ENCODE measurements around the gene CLCNKB.
A peak's percentile ranks its signal among the peaks of the same experiment; 100 is the strongest.
"Not testable (repeated sequence)": the region's sequence is repeated elsewhere in the genome, so short reads cannot be mapped to it uniquely, and the experiment has no call there.

Gene CLCNKB

DNA sequence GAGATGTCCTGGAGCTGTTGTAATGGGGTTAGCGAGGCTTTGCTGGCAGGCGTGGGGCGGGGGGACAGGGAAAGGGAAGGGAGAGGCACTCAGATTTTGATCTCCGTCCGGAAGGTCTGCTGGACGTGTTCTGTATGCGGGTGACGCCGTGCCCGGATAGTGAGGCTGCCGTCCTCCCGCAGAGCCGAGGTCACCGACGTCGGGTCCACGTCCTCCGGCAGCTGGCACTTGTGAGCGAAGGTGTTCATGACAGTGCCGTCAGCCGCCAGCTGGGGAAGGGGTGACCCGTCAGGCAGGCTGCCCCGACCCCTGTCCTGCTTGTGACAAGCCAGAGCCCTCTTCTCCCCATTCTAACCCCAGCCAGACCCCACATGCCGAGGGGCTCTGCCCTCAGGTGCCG lies 28.1 kb upstream of the CLCNKB start:
- no peak for DNase-seq (ENCODE audit: low spot score)

DNA sequence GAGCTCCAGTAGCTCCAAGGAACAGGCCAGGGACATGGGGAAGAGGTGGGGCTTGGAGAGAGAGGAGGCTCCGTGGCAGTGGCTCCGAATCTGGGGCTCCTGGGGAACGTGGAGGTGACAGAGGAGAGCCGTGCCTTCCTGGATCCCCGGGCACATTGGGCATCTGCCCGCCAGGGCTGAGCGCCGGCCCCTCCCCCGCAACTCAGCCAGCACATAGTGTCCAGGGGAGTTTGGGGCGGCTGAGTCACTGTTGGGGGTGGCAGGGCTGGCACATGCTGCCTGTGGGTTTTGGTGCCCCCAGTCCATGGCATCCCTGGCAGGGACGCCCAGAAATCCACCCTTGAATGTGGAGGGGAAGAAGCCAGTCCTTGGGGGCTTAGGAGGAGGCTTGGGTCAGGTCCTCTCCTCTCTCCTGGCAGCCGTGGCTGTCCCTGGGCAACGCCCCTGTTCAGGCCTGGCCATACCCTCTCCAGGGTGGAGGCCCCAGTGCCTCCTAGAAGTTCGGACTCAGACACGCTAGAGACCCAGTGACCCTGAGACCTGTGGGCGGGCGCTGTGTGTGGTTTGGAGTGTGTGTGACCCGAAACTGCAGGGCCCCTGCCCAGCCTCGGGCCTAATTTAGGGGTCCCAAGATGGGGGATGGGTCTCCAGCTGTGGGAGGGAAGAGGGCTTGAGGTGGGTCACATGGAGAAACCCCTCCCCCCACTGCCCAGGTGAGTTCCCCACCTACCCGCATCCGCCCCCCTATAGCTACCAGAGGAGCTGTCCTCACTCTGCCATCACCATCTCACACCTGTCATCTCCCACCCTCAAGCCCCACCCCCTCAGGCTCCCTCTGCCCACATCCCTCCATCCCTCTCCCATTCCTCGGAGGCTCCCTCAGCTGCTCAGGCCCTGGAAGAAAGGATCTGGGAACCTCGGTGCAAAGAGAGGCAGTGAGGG lies 27.4 kb upstream of the CLCNKB start:
- no peak for DNase-seq (ENCODE audit: low spot score)

DNA sequence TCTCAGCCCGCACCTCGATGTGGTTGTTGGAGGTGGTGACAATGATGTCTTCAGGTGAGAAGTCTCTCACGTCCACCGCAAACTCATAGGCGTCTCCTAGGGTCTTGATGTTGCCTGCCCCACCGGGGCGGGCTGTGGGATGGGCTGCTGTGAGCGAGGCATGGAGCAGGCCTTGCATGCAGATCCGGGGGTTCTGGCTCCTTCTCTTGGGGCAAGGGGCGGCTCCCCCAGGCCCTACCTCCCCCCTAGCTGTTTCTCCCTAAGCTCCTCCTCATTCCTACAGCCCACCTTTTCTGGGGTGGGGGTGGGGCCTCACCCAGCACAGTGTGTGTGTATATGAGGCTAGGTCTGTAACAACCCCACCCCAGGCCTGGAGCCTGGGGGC lies 26.5 kb upstream of the CLCNKB start:
- DNase-seq (ENCODE audit: low spot score) = no peak

DNA sequence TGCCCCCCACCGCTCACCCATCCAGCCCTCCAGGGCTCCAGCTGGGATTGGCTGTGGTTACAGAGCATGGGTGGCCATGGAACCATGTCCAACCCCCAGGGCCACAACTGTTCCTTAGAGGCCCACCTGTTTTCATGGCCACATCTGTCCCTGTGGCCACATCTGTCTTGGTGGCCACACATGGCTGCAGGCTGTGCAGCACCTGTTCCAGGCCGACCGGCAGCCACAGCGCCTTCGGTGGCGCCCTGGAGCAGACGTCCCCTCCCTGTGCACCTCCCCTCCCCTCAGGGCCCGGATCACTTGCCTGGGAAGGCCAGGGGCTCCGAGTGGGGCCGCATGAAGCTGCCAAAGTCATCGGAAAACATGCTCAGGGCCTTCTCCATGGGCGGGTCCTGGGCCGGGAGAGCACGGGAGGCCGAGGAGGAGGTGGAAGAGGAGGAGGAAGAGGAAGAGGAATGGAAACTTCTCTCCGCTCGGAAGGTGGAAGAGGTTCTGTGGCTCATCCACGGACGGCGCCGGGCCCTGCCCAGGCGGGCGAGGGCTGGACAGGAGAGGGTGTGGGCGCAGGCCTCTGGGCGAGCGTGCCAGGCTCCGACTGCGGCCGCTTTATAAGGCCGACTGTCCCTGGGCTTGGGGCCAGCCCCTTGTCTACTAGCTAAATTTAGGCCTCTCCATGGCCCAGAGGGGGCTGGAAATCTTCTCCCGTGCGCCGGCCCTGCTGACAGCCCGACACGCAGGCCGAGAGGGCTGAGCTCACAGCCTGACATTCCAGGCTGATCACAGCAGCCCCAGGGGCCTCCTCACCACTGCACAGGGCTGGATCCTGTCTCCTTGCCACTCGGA lies 25.9 kb upstream of the CLCNKB start, which contains the start of gene HSPB7:
HSPB7 (minus strand) TSS at position 583 of the 843 bp plus-strand sequence; CDS start at position 503, 80 bp downstream.
- no peak for DNase-seq (ENCODE audit: low spot score)

DNA sequence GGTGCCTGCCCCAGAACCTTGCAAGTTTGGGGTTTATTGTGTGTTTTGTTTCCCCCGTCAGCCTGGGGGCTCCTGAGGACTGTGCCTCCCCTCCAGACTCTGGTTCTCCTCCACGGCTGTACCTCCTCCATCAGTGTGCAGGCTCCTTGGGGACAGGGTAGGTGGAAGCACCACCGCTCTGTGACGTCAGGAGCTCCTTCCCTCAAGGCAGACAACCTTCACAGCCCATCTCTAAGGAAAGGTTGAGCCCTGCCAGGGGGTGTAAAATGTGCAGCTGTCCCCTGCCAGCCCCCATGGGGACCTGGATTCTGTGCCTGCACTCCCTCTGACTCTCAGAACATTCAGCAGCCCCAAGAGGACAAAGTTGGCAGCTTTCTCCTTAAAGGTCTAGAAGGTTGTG lies 25.3 kb upstream of the CLCNKB start:
- no peak for DNase-seq (ENCODE audit: low spot score)

DNA sequence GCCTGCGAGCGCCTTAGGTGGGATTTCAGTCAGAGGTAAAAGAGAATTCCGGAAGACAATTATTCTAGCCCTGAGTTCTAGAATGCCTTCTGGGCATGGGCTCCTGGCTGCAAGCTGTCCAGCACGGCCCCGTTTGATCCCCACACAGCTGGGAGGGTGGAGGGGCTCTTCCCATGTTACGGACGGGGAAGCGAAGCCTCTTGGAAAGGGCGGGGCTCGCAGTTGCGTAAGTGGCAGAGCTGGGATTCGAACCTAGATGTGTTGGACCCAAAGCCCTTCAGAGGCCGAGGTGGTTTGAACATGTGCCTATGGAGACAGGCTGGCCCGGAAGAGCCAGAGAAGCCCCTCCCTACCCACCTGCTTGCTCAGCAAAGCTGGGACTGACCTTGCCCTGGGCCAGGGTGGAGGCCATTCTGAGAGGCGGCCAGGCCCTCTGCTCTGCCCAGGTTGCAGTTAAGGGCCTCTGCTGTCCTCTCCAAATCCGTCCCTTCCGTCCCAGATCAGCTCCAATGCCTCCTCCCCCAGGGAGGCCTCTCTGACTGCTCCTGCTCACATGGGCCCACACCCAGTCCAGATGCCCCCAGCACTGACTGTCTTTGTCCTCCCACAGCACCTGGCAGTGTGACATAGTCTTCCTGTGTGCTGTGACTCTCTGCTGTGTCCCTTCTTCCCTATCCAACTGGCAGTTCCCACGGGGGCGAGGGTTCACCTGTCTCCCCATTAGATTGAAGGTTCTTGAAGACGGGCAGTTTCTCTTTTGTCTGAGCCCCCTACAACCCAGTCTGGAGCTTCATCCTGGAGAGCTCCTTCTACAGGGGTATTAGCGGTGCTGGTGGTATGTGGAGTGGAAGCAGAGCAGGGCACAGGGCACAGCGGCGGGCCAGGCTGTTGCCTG lies 24.6 kb upstream of the CLCNKB start:
- no peak for DNase-seq (ENCODE audit: low spot score)

DNA sequence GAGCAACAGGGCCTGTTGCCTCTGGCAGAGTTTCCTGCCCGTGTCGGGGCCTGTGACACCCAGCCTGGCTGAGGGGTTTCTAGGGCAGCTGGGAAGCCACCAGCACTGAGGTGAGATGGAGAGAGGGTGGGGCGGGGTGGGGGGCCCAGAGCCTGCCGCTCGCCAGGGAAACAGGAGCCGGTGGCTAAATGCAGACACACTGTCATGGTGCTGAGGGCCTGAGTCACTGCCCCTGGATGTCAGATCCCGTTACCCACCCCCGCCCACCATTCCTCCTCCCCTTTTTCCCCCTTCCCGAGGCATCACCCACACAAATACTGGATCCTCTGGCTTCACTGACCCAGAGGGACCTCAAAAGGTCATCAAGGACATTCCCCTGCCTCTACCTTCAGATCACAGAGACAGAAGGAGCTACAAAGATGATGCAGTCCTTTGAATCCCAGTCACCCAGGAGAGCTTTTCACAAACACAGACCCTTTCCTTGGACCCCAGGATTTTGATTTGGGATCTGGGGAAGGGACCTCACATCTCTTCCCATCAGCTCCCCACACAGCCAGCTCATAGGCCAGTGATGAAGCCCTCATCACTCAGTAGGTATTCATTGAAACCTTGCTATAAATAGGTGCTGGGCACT lies 23.8 kb upstream of the CLCNKB start:
- DNase-seq (ENCODE audit: low spot score) = no peak

DNA sequence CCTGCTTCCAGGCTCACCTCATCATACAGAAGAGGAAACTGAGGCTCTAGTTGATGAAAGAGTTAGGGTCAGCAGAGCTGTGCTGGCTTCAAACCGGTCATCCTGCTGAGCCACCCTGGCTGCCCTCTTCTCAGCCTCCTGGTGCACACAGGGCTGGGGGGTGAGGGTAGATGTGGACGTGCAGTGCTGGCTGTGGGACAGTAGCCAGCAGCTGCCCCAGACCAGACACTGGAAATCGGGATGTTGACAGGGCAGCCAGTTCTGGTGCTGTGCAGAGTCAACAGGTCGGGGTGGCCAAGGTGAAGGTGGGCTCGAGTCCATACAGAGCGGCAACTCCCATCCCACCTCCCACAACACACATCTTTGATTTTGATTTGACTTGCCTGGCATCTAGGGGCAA lies 23.3 kb upstream of the CLCNKB start:
- no peak for DNase-seq (ENCODE audit: low spot score)

DNA sequence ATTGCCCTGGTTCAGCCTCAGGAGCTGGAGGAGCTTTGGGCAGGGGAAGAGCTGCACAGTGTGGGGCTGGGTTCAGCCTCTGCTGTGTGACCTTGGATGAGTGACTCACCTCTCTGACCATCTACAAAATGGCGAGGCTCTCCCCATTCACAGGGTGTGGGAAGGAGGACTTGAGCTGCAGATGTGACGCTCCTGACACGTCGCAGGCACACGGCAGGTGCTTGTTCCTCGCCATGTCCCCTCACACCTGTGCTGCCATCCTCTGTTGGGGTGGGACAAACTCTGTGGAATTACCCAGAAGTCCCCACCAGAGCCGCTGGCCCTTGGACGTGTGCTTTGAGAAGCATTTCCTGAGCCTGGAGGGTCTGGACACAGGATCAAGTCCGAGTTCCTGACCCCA lies 22.7 kb upstream of the CLCNKB start:
- DNase-seq (ENCODE audit: low spot score) = not testable (repeated sequence)

DNA sequence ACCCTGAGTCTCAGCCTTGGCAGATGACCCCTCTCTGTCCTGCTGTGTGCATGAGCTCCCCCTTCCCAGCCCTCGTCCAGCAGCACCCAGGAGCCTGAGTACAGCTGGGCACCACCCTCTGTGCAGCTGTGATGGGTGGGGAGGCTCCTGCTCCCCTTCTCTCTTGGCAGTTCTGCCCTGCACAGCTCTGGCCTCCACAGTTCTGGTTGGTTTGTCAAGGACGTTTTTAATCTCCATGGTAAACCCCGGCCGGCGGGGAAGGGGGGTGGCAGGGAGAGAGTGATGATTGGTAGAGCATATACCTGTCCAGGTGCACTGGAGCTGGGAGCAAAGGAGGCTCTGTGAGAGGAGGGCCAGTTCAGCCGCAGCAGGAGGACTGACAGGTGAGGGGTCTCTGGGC lies 21.9 kb upstream of the CLCNKB start, which contains the start of gene CLCNKA:
CLCNKA (plus strand) TSS at position 356 of the 400 bp plus-strand sequence. CDS start 584 bp downstream, outside the sequence.
- DNase-seq (ENCODE audit: low spot score) = no peak

DNA sequence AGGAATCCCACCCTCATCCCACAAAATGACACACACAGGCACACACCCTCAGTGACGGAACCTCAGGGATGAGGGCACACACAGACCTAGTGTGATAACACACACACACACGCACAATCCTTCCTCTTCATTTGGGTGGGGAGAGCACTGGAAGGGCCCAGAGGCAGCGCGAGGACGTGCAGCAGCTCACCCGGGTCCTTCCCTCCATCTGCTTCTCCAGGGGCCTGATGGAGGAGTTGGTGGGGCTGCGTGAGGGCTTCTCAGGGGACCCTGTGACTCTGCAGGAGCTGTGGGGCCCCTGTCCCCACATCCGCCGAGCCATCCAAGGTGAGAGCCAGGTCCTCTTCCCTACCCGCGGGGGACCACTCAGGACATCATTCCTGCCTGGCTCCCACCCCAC lies 21.2 kb upstream of the CLCNKB start:
- DNase-seq (ENCODE audit: low spot score) = no peak

DNA sequence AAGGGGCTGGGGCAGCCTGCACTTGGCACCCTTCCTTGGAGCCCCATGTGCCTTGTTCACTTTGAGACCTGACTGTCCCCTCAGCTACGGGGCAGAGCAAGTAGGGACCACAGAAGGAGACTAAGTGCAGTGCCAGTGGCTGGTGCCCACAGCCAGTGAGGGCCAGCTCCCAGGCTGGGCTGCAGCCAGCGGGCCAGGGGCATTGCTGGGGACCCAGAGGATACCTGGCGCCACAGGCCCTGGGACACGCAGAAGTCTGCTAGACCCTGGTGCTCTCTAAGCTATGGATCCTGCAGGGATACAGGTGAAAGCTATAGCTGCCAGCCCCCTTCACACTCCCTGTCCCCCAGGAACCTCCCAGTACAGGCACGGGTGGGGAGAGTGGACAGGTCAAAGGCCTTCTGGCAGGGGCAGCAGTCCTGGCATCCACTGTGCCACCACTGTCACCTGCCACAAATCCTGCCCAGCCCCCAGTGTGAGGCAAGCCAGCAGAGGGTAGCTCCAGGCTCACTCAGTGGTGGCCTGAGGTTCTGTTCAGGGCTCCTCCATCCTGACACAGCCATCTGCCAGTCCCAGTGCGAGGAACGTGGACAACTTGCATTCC lies 20.4 kb upstream of the CLCNKB start:
- DNase-seq (ENCODE audit: low spot score) = no peak

DNA sequence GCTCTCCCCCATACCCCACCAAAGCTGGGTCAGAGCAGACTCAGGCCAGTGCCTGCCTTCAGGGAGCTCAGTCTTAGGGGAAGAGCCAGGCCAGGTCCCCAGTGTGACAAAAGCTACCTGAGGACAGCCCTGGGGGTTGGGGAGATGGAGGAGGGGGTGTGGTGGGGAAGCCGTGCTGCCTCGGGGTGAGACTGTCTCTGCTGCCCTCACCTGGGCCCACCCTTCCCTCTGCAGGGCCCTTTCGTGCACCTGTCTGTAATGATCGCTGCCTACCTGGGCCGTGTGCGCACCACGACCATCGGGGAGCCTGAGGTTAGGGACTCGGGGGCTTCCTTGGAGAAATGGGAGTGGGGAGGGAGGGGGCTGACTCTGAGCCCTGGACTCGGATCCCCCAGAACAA lies 17.3 kb upstream of the CLCNKB start:
- DNase-seq (ENCODE audit: low spot score) = not testable (repeated sequence)

DNA sequence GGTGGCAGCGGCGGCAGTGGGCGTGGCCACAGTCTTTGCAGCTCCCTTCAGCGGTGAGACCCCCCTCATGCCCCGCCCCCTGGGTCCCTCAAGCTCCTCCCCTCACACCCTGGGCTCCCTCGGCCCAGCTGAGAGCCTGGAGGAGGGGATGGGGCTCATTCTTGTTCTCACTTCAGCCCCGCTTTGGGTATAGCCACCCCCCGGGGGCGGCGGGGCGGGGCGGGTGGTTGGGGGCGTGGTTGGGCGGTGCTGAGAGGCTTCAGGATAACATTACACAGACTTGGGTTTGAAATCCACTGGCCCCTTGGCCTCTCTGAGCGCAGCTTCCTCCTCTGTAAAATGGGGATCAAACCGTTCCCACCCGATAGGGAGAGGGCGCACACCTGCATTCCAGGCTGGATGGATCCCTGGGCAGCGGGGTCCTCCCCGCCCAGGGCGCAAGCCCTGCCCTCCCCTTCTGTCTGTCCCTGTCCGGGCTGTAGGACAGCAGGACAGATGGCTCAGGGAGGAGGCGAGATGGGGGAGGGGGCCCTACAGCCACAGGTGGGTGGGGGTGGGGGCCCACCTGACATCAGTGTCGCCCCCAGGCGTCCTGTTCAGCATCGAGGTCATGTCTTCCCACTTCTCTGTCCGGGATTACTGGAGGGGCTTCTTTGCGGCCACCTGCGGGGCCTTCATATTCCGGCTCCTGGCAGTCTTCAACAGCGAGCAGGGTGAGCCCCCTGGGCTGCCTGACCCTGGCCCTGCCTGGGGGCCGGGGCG lies 16.7 kb upstream of the CLCNKB start:
- DNase-seq (ENCODE audit: low spot score) = no peak

DNA sequence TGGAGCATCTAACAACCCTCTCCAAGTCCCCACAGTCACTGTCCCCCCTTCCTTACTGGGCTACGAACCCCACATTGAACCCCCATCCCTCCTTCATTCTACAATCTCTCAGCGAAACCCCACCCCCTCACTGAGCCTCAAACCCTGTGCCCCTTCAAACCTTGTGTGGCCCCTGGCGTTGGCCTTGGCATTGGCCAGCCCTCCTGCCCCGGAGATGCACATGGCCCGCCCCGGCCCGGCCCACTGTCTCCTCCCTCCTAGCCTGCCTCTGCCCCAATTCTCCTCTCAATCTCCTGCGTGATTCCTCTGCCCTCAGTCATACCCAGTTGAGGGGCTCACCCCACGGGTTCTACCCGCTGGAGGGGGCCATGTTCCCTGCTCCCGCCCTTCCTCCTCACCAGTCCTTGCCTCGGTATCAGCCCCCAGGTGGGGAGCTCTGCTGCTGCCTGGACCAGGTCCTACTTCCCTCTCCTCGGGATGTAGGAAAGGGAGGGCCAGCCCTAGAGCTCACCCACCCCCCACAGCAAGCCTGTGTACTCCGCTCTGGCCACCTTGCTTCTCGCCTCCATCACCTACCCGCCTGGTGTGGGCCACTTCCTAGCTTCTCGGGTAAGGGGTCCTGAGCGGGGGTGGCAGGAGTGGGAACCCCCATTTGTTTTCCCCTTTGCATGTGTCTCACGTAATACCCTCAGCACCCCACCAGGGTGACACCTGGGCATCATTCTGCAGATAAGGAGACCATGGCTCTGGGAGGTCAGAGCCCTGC lies 15.2 kb upstream of the CLCNKB start:
- no peak for DNase-seq (ENCODE audit: low spot score)

DNA sequence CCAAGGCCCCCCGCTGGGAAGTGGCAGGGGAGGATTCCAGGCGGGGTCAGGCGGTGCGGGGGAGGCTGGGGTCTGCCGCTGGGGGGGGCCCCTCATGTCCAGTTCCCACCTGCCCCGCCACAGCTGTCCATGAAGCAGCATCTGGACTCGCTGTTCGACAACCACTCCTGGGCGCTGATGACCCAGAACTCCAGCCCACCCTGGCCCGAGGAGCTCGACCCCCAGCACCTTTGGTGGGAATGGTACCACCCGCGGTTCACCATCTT lies 14.6 kb upstream of the CLCNKB start:
- DNase-seq (ENCODE audit: low spot score) = not testable (repeated sequence)

DNA sequence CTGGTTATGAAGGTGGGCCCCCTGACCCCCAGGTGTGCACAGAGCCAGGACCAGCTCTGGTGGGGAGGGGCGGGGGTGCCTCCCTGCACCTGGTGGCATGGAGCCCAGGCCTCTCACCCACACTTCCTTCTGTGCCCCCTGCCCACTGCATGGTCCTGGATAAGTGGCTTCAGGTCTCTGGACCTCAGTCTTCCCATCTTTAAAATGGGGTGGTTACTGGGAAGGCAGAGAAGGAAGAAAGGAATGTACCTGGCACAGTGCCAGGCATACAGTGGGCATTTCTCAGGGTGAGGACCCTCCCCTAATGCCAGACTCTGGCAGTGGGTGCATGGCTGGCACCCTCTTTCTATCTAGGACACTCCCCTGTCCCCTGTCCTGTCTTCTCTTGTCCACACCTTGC lies 14.3 kb upstream of the CLCNKB start:
- no peak for DNase-seq (ENCODE audit: low spot score)

DNA sequence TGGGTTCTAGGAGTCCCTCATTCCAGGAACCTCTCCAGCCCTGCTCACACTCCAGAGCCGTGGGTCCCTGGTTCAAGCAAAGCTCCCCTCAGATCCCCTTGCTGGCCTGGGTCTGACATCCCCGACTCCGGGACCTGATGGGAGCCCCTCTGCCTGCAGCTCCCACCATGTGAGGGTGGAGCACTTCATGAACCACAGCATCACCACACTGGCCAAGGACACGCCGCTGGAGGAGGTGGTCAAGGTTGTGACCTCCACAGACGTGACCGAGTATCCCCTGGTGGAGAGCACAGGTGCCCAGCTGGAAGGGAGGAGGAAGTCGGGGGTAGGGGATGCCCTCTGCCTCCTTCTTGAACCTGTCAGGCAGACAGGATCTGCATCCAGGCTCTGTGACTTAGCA lies 12.0 kb upstream of the CLCNKB start:
- no peak for DNase-seq (ENCODE audit: low spot score)

DNA sequence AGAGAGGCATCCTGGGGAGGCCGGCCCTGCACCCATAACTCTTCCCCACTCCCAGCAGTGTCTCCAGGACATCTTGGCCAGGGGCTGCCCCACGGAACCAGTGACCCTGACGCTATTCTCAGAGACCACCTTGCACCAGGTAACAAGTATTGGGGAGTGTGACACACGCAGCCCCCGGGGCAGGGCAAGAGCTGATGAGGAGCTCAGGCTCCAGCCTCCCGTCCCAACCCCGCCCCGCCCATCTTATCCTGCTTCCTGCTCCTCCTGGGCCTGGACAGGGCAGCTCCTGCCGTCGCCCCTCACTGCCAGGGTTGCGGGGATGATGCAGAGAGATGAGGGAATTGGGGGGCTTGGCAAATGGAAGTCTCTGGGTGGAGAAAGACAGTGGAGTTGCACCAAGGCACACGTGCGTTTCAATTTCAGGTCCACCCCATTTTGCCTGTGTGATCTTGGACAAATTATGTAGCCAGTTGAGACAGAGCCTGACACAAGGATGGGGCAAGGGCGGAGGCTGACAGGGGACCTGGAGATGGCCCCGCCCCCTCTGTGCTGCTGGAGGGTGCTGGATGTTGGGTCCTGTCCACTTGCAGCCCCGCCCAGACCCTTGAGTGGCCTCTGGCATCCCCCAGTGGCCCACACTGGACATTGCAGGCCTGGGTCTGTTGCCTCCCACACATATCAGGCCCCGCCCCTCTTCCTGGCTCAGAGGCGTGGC lies 11.0 kb upstream of the CLCNKB start:
- DNase-seq (ENCODE audit: low spot score) = peak; percentile 72
